Heart left ventricle (tissue), 16 donors: ENCODE results near the gene PSMC4. TPM values are rescaled to one million over a fixed set of nuclear protein-coding genes. Genes with fewer than 3 reads are reported as not detected.

ENCODE experiments used
- ATAC-seq, 4 donors: fragments of 200-7000 bp; cut with Tn5 transposase; one replicate each; pipeline ENCODE4 v1.9.1; 2020 to 2022; ENCODE audit warnings: moderate library complexity in 4 of 4, mild to moderate bottlenecking in 3 of 4, moderate number of reproducible peaks in 1 of 4
- DNase-seq, 5 donors: peaks; one replicate each; pipeline ENCODE4 v3.0.0-alpha.2; 2020
- H3K27ac ChIP-seq, 12 donors: fragments of 200-600 bp; sonication (generic) in 4 of 12; one replicate each; pipeline versions ENCODE4 v1.5.0 to v1.8.0; 2016 to 2022; ENCODE audit warnings: mild to moderate bottlenecking in 2 of 12
- H3K27me3 ChIP-seq, 9 donors: fragments of 200-600 bp; sonication (generic) in 2 of 9; one replicate each; pipeline versions ENCODE4 v1.5.1 to v1.8.0; 2016 to 2022; ENCODE audit warnings: mild to moderate bottlenecking in 3 of 9
- H3K36me3 ChIP-seq, 9 donors: fragments of 200-600 bp; sonication (generic) in 2 of 9; one replicate each; pipeline versions ENCODE4 v1.5.0 to v1.8.0; 2018 to 2022; ENCODE audit warnings: mild to moderate bottlenecking in 2 of 9
- H3K4me1 ChIP-seq, 12 donors: fragments of 200-600 bp; sonication (generic) in 4 of 12; one replicate each; pipeline versions ENCODE4 v1.5.0 to v1.8.0; 2016 to 2022; ENCODE audit warnings: mild to moderate bottlenecking in 3 of 12
- H3K4me3 ChIP-seq, 12 donors: fragments of 200-600 bp; sonication (generic) in 4 of 12; one replicate each; pipeline versions ENCODE4 v1.5.0 to v1.8.0; 2017 to 2022; ENCODE audit warnings: mild to moderate bottlenecking in 9 of 12, moderate library complexity in 4 of 12
- H3K9me3 ChIP-seq, 12 donors: fragments of 200-600 bp; sonication (generic) in 4 of 12; one replicate each; pipeline versions ENCODE4 v1.5.0 to v1.8.0; 2016 to 2022; ENCODE audit warnings: mild to moderate bottlenecking in 1 of 12
- POLR2A ChIP-seq, 2 donors: fragments of 450-650 bp; IDR thresholded peaks; one replicate each; pipeline ENCODE4 v1.6.1; 2017; ENCODE audit warnings: antibody characterized with exemption in 2 of 2, mild to moderate bottlenecking in 2 of 2, moderate library complexity in 2 of 2
- WGBS, 4 donors: extraction: QIAGEN DNeasy Blood & Tissue Kit in 2 of 4; methylation state at CpG; one replicate each; pipeline versions ENCODE4 v1.1.5 to v1.1.7; 2013 to 2018; 5-methylcytosine and 5-hydroxymethylcytosine counted together
- intact Hi-C, 10 donors: fragments of 100-400 bp; cut with DNase I; formaldehyde crosslinking; loops; one replicate each; pipeline versions ENCODE4 v1.11.1 to v1.14.2; 2022
- polyA plus RNA-seq, 2 donors: library from polyadenylated mRNA; stranded (reverse); fragments of 200-250 nt; gene quantifications; one replicate each; pipeline ENCODE4 v1.2.3, GENCODE V29; 2013
- total RNA-seq, 9 donors: library from RNA; depleted of rRNA in 2 of 9; stranded (reverse); fragments of >200 nt in 2 of 9; fragmentation: NEBNext Ultra II Directional in 3 of 9; extraction: Animal tissue kit (Norgen Biotek cat#: 25700) in 3 of 9; gene quantifications; one replicate each; pipeline versions ENCODE4 v1.1.0 to v1.2.4, GENCODE V29; 2016 to 2023
- TF ChIP-seq, protein P1 (sequence below), 12 donors: fragments of 200-600 bp; sonication (generic) in 4 of 12; IDR thresholded peaks; one replicate each; pipeline versions ENCODE4 v1.5.0 to v1.8.0; 2018 to 2022; ENCODE audit warnings: antibody characterized with exemption in 12 of 12, mild to moderate bottlenecking in 5 of 12
- donor health status: ischemic (EF 13 %, LVEDD 7.1; RV severe dilation, severe dysfunction).
- donor health status: healthy with polysubstance abuse.
- donor health status: DM: no; HTN: yes; CAD: no.
- donor health status: DM: no; HTN: no; CAD: no.
- donor health status: ischemic (EF 25% LVEDD 6.9; RV normal size, moderate dysfunction).
- donor health status: ischemic (EF 25% LVEDD 5.7; RV mildly dilated, moderate dysfunction).
- donor health status: healthy.
- donor health status: DM: yes; HTN: yes; CAD: no.
- donor health status: ischemic (EF 35%, LVEDD 5.7; RV mildly dilated, moderate dysfunction).
- donor health status: nonischemic (EF 11% LVEDD 7.7; RV severe dilation, severe dysfunction).
- donor health status: DM: yes; HTN: yes; CAD: no.
- donor health status: PGD.
- donor health status: ischemic (EF 29% LVEDD 5.4; RV normal size, mild dysfunction).
- donor health status: nonischemic (EF 23%, LVEDD 6.1; RV moderate dilation, normal function).

Gene PSMC4
- total and polyA plus RNA-seq, 11 donors, result 58.5 to 120 (median 78.6) TPM

DNA sequence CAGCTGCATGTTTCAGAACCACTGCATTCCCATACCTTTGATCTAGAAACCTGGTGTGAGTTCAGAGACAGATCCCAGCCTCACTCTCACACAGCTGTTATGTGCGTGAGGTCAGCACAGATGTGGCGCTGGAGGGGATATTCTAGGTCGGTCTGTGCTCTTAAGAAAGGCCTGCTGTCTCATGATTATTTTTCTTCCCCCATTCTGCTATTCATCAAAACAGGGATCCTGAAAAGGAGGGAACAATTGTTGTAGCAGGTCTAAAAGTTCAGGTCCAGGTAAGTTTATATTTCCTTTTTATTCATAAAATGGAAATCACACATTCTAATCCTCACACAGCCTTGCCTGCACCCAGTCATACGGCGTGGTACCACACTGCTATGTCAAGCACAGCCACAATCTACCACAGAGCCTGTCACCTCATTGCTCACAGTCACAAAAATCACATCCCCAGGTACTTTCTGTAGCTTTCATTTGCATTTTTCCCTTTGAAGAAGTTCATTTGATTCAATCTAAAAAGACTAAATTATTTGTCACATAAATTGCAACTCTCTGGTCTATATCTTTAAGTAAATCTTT is 26.8 kb downstream of the PSMC4 start:
- peak overlapping the region; percentile 73 to 96 (median 89) for H3K27ac ChIP-seq
- ATAC-seq, result peak in 2 of 4 donors; percentile 2 to 12
- TF ChIP-seq POLR2A (IDR thresholded peaks at IDR 0.05), result no peak
- TF ChIP-seq, protein P1, sequence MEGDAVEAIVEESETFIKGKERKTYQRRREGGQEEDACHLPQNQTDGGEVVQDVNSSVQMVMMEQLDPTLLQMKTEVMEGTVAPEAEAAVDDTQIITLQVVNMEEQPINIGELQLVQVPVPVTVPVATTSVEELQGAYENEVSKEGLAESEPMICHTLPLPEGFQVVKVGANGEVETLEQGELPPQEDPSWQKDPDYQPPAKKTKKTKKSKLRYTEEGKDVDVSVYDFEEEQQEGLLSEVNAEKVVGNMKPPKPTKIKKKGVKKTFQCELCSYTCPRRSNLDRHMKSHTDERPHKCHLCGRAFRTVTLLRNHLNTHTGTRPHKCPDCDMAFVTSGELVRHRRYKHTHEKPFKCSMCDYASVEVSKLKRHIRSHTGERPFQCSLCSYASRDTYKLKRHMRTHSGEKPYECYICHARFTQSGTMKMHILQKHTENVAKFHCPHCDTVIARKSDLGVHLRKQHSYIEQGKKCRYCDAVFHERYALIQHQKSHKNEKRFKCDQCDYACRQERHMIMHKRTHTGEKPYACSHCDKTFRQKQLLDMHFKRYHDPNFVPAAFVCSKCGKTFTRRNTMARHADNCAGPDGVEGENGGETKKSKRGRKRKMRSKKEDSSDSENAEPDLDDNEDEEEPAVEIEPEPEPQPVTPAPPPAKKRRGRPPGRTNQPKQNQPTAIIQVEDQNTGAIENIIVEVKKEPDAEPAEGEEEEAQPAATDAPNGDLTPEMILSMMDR (IDR thresholded peaks at IDR 0.05), result no peak
- no peaks in the 10 kb centered on the region for H3K27me3 ChIP-seq
- peaks cover 0 to 22% (median 15%) of the 10 kb centered on the region in 12 donors for H3K4me1 ChIP-seq
- intact Hi-C loops, result loop anchor here in 3 of 10 donors (2.0 to 5.0 kb wide), 2 partner anchors 27 to 60 kb away; partner anchors contain the start of genes PSMC4 (in 3 of the 3) and ZNF780B (in 1 of the 3)
- WGBS, 4 donors, result 59 to 76% (median 67%) methylated on average over 5 of the region's 5 CpGs
- H3K36me3 ChIP-seq, result peaks cover 0 to 23% (median 0%) of the 10 kb centered on the region in 9 donors
- DNase-seq, result no peak
- H3K9me3 ChIP-seq, result peaks cover 0 to 12% (median 2%) of the 10 kb centered on the region in 12 donors
- peak overlapping the region in 11 of 12 donors; percentile 49 to 84 (median 76) for H3K4me3 ChIP-seq

GRCh38 chr19:39998501-39998900 is 27.5 kb downstream of the PSMC4 start:
- TF ChIP-seq POLR2A (IDR thresholded peaks at IDR 0.05), result no peak
- TF ChIP-seq, protein P1 (IDR thresholded peaks at IDR 0.05), result no peak
- no peak overlapping the region for H3K27ac ChIP-seq

DNA sequence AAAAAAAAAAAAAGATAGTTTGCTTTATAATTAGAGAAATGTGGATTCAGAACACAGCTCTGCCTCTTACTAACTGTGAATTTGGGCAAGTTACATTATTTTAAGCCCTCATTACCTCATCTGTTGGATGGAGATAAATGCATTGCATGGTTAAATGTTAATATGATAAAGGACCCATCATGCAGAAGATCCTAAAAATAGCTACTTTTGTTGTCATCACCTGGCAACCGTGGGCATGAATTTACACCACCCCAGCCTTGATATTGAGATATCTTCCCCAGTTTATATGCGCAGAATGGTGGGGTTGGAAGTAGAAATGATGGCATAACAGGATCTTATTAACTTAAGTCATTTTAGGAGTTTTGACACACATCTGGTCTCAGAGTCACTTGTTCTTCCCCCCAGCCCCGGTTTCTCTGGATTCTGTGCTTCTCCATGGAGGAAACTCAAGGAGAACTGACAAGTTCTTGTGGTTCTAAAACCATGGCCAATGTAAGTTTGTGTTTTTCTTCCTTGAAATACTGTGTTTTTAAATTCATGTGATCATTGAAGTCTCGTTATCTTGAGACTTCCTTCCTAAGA is 34.8 kb downstream of the PSMC4 start:
- Histone ChIP-seq H3K4me3 (no peak overlapping the region), H3K36me3 (peaks cover 5 to 51% (median 40%) of the 10 kb centered on the region in 9 donors), H3K4me1 (peaks cover 0 to 17% (median 8%) of the 10 kb centered on the region in 12 donors), H3K27me3 (no peaks in the 10 kb centered on the region), H3K27ac (peak overlapping the region in 11 of 12 donors; percentile 15 to 82 (median 53)), H3K9me3 (peaks cover 0 to 17% (median 6%) of the 10 kb centered on the region in 12 donors)
- TF ChIP-seq, protein P1 (IDR thresholded peaks at IDR 0.05), result no peak
- no peak for TF ChIP-seq POLR2A (IDR thresholded peaks at IDR 0.05)
- 55 to 67% (median 60%) methylated on average over 4 of the region's 4 CpGs for WGBS, 4 donors
- intact Hi-C loops, result loop anchor here in 2 of 10 donors (10.0 kb wide), 1 partner anchor 49 kb away; the partner anchor contains the start of gene ZNF780B (in 2 of the 2)
- DNase-seq (peak in 1 of 5 donors; percentile 12), ATAC-seq (peak; percentile 68 to 85 (median 72))

More at GRCh38 chr19:39998501-39998900, 27.5 kb downstream of the PSMC4 start:
- peaks cover 0 to 8% (median 1%) of the 10 kb centered on the region in 12 donors for H3K9me3 ChIP-seq
- no peak overlapping the region for H3K4me3 ChIP-seq
- WGBS, 4 donors, result 83 to 97% (median 92%) methylated on average over 4 of the region's 4 CpGs
- intact Hi-C loops, result loop anchor here in 1 of 10 donors (5.0 kb wide), 1 partner anchor 59 kb away; the partner anchor contains the start of gene ZNF780B
- H3K36me3 ChIP-seq, result peaks cover 0 to 23% (median 0%) of the 10 kb centered on the region in 9 donors
- peaks cover 0 to 22% (median 15%) of the 10 kb centered on the region in 12 donors for H3K4me1 ChIP-seq
- DNase-seq (no peak), ATAC-seq (no peak)
- no peaks in the 10 kb centered on the region for H3K27me3 ChIP-seq

GRCh38 chr19:40006273-40006691 is 35.3 kb downstream of the PSMC4 start:
- intact Hi-C loops, result loop anchor here in 2 of 10 donors (10.0 kb wide), 1 partner anchor 49 kb away; the partner anchor contains the start of gene ZNF780B (in 2 of the 2)
- peak in 3 of 4 donors; percentile 34 to 70 (median 61) for ATAC-seq

More at GRCh38 chr19:40006273-40006691, 35.3 kb downstream of the PSMC4 start:
- peak overlapping the region in 11 of 12 donors; percentile 15 to 82 (median 53) for H3K27ac ChIP-seq
- H3K9me3 ChIP-seq, result peaks cover 0 to 21% (median 6%) of the 10 kb centered on the region in 12 donors
- 51 to 65% (median 55%) methylated on average over 1 of the region's 1 CpG for WGBS, 4 donors
- H3K4me3 ChIP-seq, result no peak overlapping the region
- H3K27me3 ChIP-seq, result no peaks in the 10 kb centered on the region
- no peak for TF ChIP-seq POLR2A (IDR thresholded peaks at IDR 0.05)
- no peak for DNase-seq
- H3K36me3 ChIP-seq, result peaks cover 5 to 56% (median 45%) of the 10 kb centered on the region in 9 donors
- H3K4me1 ChIP-seq, result peaks cover 0 to 17% (median 8%) of the 10 kb centered on the region in 12 donors
